ENCODE data around the gene PTPRH. TPM values are rescaled to one million over a fixed set of nuclear protein-coding genes. Genes with fewer than 3 reads are reported as not detected.

The PTPRH gene
- total and polyA plus RNA-seq, 9 of the 15 experiments (the other 6 are each of a cell fraction or from before 2014, with no cell fraction given), result 0.87 to 34.3 (median 22.7) TPM

DNA sequence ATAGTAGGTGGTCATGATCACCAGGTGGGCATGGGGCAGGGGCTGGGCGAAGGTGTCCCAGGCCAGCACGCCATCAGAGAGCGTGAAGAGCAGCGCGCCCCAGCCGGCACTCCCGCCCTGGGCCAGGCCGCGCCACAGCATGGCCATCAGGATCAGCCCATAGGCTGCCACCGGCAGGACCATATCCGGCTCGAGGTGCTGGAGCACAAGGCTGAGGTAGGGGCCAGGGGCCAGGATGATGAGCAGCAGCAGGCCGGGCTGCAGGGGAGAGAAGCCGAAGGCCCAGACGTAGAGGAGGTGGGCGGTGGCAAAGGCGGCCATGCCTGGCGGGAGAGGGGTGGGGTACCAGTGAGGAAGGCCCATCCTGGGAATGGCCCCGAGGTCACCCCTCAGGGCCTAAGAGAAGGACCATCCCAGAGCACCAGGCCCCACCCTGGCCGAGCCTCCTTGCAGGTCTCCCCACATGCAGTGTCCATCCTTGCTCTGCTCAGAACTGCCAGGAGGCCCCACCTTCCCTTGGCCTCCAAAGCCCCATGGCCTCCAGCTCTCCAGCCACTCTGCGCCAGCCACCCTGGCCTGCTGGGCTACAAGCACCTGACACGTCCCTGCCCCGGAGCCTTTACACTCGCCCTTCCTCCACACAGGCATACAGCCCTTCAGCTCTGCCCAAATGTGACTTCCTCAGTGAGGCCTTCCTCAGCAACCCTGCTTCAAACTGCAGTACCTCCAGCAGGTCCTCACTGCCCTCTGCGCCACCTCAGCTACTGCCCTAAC, 18.1 kb upstream of the PTPRH start:
- Histone ChIP-seq H3K9me3 (replicated peaks; ENCODE audit: control insufficient read depth, insufficient read depth, low read depth, low read length) (no peaks in the 10 kb centered on the region), H2AFZ (ENCODE audit: low read depth, low read length) (no peak overlapping the region), H3K36me3 (ENCODE audit: control insufficient read depth, insufficient read depth, low read length) (peaks cover 70% of the 10 kb centered on the region; the same call in 1 of the 3 replicates), H3K9ac (ENCODE audit: insufficient read depth in 1 of 2, low read depth in 2 of 2, low read length in 2 of 2) (peak overlapping the region in 1 of 2 experiments; percentile 33; a peak in 1 of 4 replicates), H3K27me3 (ENCODE audit: control insufficient read depth in 2 of 2, insufficient read depth in 2 of 2, low read length in 2 of 2) (no peaks in the 10 kb centered on the region), H3K4me2 (ENCODE audit: insufficient read depth, low read length) (no peak overlapping the region), H3K4me1 (replicated peaks in 1 of 2; ENCODE audit: control insufficient read depth in 2 of 2, insufficient read depth in 2 of 2, low read length in 2 of 2) (peaks cover 0 to 52% of the 10 kb centered on the region in 2 experiments; a peak in 2 of 5 replicates), H4K20me1 (replicated peaks; ENCODE audit: control insufficient read depth, insufficient read depth, low read length) (no peaks in the 10 kb centered on the region), H3K4me3 (no peak overlapping the region), H3K79me2 (ENCODE audit: control insufficient read depth, insufficient read depth, low read length) (no peaks in the 10 kb centered on the region), H3K27ac (ENCODE audit: extremely low read depth, low read depth, low read length) (no peak overlapping the region), H3K9me1 (ENCODE audit: control insufficient read depth, insufficient read depth, low read length) (peaks cover 3% of the 10 kb centered on the region)
- FAIRE-seq (no peak), DNase-seq (ENCODE audit: extremely low read depth in 1 of 4, low spot score in 3 of 4) (peak in 1 of 4 experiments; percentile 10), ATAC-seq (peak; percentile 5; the same call in 2 of the 3 replicates)
- WGBS (ENCODE audit: insufficient coverage, low coverage, missing lambda C conversion rate), result 92% methylated on average over 18 of the region's 25 CpGs
- BruUV-seq (replicated peaks), result no TSS peak
- intact Hi-C loops (cut with micrococcal nuclease), result no loop called here
- ChIA-PET CTCF (ENCODE audit: low intra/inter-chr PET ratio) (no interaction called here), POLR2A (interaction anchor here (0.6 to 2.2 kb wide), 6 partner anchors 11 to 361 kb away, joined by 3 to 13 read pairs (median 5); partner anchors contain the start of gene PPP6R1)
- in situ Hi-C loops (cut with MboI), result no loop called here
- no peak for TF ChIP-seq SP2 (IDR thresholded peaks at IDR 0.05; ENCODE audit: extremely low read depth, low read depth, low read length, poor library complexity, severe bottlenecking)
- TF ChIP-seq, protein P1, sequence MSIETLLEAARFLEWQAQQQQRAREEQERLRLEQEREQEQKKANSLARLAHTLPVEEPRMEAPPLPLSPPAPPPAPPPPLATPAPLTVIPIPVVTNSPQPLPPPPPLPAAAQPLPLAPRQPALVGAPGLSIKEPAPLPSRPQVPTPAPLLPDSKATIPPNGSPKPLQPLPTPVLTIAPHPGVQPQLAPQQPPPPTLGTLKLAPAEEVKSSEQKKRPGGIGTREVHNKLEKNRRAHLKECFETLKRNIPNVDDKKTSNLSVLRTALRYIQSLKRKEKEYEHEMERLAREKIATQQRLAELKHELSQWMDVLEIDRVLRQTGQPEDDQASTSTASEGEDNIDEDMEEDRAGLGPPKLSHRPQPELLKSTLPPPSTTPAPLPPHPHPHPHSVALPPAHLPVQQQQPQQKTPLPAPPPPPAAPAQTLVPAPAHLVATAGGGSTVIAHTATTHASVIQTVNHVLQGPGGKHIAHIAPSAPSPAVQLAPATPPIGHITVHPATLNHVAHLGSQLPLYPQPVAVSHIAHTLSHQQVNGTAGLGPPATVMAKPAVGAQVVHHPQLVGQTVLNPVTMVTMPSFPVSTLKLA (conservative IDR thresholded peaks at IDR 0.05), result no peak
- TF ChIP-seq RBM22 (IDR thresholded peaks at IDR 0.05; ENCODE audit: low read depth, low read length, poor library complexity, severe bottlenecking), result peak; percentile 16
- 0 out of 2 replicates have a peak, but pooled peaks have one; percentile 33 for TF ChIP-seq SUPT5H (IDR thresholded peaks at IDR 0.05)
- no peak for TF ChIP-seq PRMT5 (CRISPR knock-in tag; IDR thresholded peaks at IDR 0.05)
- peak; percentile 64; the same call in 1 of the 2 replicates for TF ChIP-seq ZKSCAN1 (IDR thresholded peaks at IDR 0.05; ENCODE audit: low read depth, low read length)
- TF ChIP-seq MEF2A (IDR thresholded peaks at IDR 0.05; ENCODE audit: control insufficient read depth, low read depth, low read length), result no peak
- no peak for TF ChIP-seq BRCA1 (IDR thresholded peaks at IDR 0.05)
- no peak for TF ChIP-seq BRCA1 (CRISPR knock-in tag; IDR thresholded peaks at IDR 0.05)
- TF ChIP-seq, protein P2, sequence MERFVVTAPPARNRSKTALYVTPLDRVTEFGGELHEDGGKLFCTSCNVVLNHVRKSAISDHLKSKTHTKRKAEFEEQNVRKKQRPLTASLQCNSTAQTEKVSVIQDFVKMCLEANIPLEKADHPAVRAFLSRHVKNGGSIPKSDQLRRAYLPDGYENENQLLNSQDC (CRISPR knock-in tag; IDR thresholded peaks at IDR 0.05), result no peak
- TF ChIP-seq FOXA1 (IDR thresholded peaks at IDR 0.05; ENCODE audit: borderline replicate concordance), result no peak
- TF ChIP-seq, protein P3, sequence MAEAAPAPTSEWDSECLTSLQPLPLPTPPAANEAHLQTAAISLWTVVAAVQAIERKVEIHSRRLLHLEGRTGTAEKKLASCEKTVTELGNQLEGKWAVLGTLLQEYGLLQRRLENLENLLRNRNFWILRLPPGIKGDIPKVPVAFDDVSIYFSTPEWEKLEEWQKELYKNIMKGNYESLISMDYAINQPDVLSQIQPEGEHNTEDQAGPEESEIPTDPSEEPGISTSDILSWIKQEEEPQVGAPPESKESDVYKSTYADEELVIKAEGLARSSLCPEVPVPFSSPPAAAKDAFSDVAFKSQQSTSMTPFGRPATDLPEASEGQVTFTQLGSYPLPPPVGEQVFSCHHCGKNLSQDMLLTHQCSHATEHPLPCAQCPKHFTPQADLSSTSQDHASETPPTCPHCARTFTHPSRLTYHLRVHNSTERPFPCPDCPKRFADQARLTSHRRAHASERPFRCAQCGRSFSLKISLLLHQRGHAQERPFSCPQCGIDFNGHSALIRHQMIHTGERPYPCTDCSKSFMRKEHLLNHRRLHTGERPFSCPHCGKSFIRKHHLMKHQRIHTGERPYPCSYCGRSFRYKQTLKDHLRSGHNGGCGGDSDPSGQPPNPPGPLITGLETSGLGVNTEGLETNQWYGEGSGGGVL (CRISPR knock-in tag; IDR thresholded peaks at IDR 0.05), result no peak
- TF ChIP-seq MTA1 (IDR thresholded peaks at IDR 0.05; ENCODE audit: borderline replicate concordance), result no peak
- no peak for TF ChIP-seq NR2C1 (IDR thresholded peaks at IDR 0.05)
- TF ChIP-seq NR2C1 (tag; IDR thresholded peaks at IDR 0.05), result no peak
- TF ChIP-seq, protein P4, sequence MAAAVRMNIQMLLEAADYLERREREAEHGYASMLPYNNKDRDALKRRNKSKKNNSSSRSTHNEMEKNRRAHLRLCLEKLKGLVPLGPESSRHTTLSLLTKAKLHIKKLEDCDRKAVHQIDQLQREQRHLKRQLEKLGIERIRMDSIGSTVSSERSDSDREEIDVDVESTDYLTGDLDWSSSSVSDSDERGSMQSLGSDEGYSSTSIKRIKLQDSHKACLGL (CRISPR knock-in tag; IDR thresholded peaks at IDR 0.05; ENCODE audit: borderline replicate concordance, poor library complexity, severe bottlenecking), result no peak
- no peak for TF ChIP-seq MYBL2 (IDR thresholded peaks at IDR 0.05; ENCODE audit: low read depth)
- no peak for TF ChIP-seq MYBL2 (CRISPR knock-in tag; IDR thresholded peaks at IDR 0.05; ENCODE audit: borderline replicate concordance)
- TF ChIP-seq POLR2G (IDR thresholded peaks at IDR 0.05; ENCODE audit: low read depth, low read length), result peak; percentile 75

Measured in K562 (cell line).